HepG2 (cell line): Measurements from ENCODE around the gene GMFB. TPM values are rescaled to one million over a fixed set of nuclear protein-coding genes. Genes with fewer than 3 reads are reported as not detected.
A peak's percentile ranks its signal among the peaks of the same experiment; 100 is the strongest.

Experiments used
- ARNTL ChIP-seq: sonication (generic); formaldehyde crosslinking; IDR thresholded peaks from 2 replicates; pipeline ENCODE4 v1.4.0; 2020; ENCODE audit warnings: mild to moderate bottlenecking, missing genetic modification reagents
- CC2D1A ChIP-seq: sonication (generic); formaldehyde crosslinking; IDR thresholded peaks from 2 replicates; pipeline ENCODE4 v1.8.1; 2023; ENCODE audit warnings: mild to moderate bottlenecking, missing genetic modification reagents
- MLLT10 ChIP-seq: sonication (generic); formaldehyde crosslinking; IDR thresholded peaks from 2 replicates; pipeline ENCODE4 v1.4.0; 2020; ENCODE audit warnings: missing genetic modification reagents
- NCOA2 ChIP-seq: sonication (generic); formaldehyde crosslinking; IDR thresholded peaks from 2 replicates; pipeline ENCODE4 v1.8.0; 2022; ENCODE audit warnings: inconsistent platforms
- RCOR2 ChIP-seq: IDR thresholded peaks from 2 replicates; pipeline ENCODE4 v1.6.1; 2016; ENCODE audit warnings: missing biosample characterization, missing genetic modification reagents
- RFXANK ChIP-seq: IDR thresholded peaks from 2 replicates; pipeline ENCODE4 v1.6.1; 2016
- SIN3A ChIP-seq: IDR thresholded peaks from 2 replicates; pipeline ENCODE4 v1.6.1; 2011; ENCODE audit warnings: low read depth, mild to moderate bottlenecking, control low read depth, low read length, borderline replicate concordance
- SMC3 ChIP-seq: IDR thresholded peaks from 2 replicates; pipeline ENCODE4 v1.6.1; 2011; ENCODE audit warnings: low read length, improper control_type of control experiment
- SUZ12 ChIP-seq: fragments of 150-350 bp; IDR thresholded peaks from 2 replicates; pipeline ENCODE4 v1.6.1; 2014; ENCODE audit warnings: low read depth, low read length
- TARDBP ChIP-seq: sonication (generic); formaldehyde crosslinking; IDR thresholded peaks from 2 replicates; pipeline ENCODE4 v1.8.0; 2022; ENCODE audit warnings: mild to moderate bottlenecking, missing genetic modification reagents
- ZFY ChIP-seq: sonication (generic); formaldehyde crosslinking; IDR thresholded peaks from 2 replicates; pipeline ENCODE4 v1.4.0; 2020; ENCODE audit warnings: missing genetic modification reagents
- ZNF225 ChIP-seq: sonication (generic); formaldehyde crosslinking; IDR thresholded peaks from 2 replicates; pipeline ENCODE4 v1.4.0; 2020; ENCODE audit warnings: mild to moderate bottlenecking, missing genetic modification reagents
- ZNF329 ChIP-seq: sonication (generic); formaldehyde crosslinking; IDR thresholded peaks from 2 replicates; pipeline ENCODE4 v1.9.0; 2021; ENCODE audit warnings: low read depth, mild to moderate bottlenecking, missing genetic modification reagents
- ZNF460 ChIP-seq: sonication (generic); formaldehyde crosslinking; IDR thresholded peaks from 2 replicates; pipeline ENCODE4 v1.5.1; 2020; ENCODE audit warnings: missing genetic modification reagents, mild to moderate bottlenecking, borderline replicate concordance
- ZNF558 ChIP-seq: sonication (generic); formaldehyde crosslinking; IDR thresholded peaks from 2 replicates; pipeline ENCODE4 v1.9.0; 2022; ENCODE audit warnings: mild to moderate bottlenecking, missing genetic modification reagents, borderline replicate concordance
- ZNF605 ChIP-seq: sonication (generic); formaldehyde crosslinking; IDR thresholded peaks from 2 replicates; pipeline ENCODE4 v1.8.0; 2022; ENCODE audit warnings: mild to moderate bottlenecking, missing genetic modification reagents
- ZNF607 ChIP-seq: sonication (generic); formaldehyde crosslinking; IDR thresholded peaks from 2 replicates; pipeline ENCODE4 v1.5.1; 2020; ENCODE audit warnings: missing genetic modification reagents, mild to moderate bottlenecking, borderline replicate concordance
- ZNF619 ChIP-seq: sonication (generic); formaldehyde crosslinking; IDR thresholded peaks from 2 replicates; pipeline ENCODE4 v1.4.0; 2020; ENCODE audit warnings: mild to moderate bottlenecking, missing genetic modification reagents
- ZNF737 ChIP-seq: sonication (generic); formaldehyde crosslinking; IDR thresholded peaks from 2 replicates; pipeline ENCODE4 v1.5.0; 2020; ENCODE audit warnings: missing genetic modification reagents, mild to moderate bottlenecking, borderline replicate concordance
- polyA plus RNA-seq, 8 experiments: library from polyadenylated mRNA; depleted of rRNA in 3 of 8; stranded (reverse) in 7 of 8; unstranded in 1 of 8; fragments of >200 nt; fragmentation: Illumina TruSeq in 4 of 8; extraction: Trizol in 4 of 8; gene quantifications; 2 replicates each; pipeline versions ENCODE4 v1.2.1 to v1.2.3, GENCODE V29; 2011 to 2016; ENCODE audit warnings: low read depth in 4 of 8, missing spikeins in 1 of 8, mixed read lengths in 1 of 8; ENCODE audit not compliant: insufficient read depth in 1 of 8
- total RNA-seq, 5 experiments: library from RNA; depleted of rRNA; stranded (reverse); fragments of >200 nt; fragmentation: Illumina TruSeq; extraction: Trizol; gene quantifications; 2 replicates each; pipeline ENCODE4 v1.2.3, GENCODE V29; 2016; ENCODE audit warnings: low read depth in 1 of 5
- TF ChIP-seq, protein P1 (sequence below): sonication (generic); formaldehyde crosslinking; IDR thresholded peaks from 2 replicates; pipeline ENCODE4 v1.4.0; 2020; ENCODE audit warnings: missing genetic modification reagents
- TF ChIP-seq, protein P2 (sequence below): sonication (generic); formaldehyde crosslinking; IDR thresholded peaks from 2 replicates; pipeline ENCODE4 v1.8.1; 2023; ENCODE audit warnings: mild to moderate bottlenecking, missing genetic modification reagents
- TF ChIP-seq, protein P3 (sequence below): IDR thresholded peaks from 2 replicates; pipeline ENCODE4 v1.6.1; 2012; ENCODE audit warnings: low read length, improper control_type of control experiment
- TF ChIP-seq, protein P4 (sequence below): sonication (generic); formaldehyde crosslinking; IDR thresholded peaks from 2 replicates; pipeline ENCODE4 v1.4.0; 2020; ENCODE audit warnings: mild to moderate bottlenecking, low read depth, missing genetic modification reagents
- TF ChIP-seq, protein P5 (sequence below): IDR thresholded peaks from 2 replicates; pipeline ENCODE4 v1.6.1; 2016; ENCODE audit warnings: mild to moderate bottlenecking, missing biosample characterization, missing genetic modification reagents

Gene GMFB
- total and polyA plus RNA-seq, 2 of the 13 experiments (the other 11 are each of a cell fraction or from before 2014, with no cell fraction given) = 17.3 to 68.2 TPM

DNA sequence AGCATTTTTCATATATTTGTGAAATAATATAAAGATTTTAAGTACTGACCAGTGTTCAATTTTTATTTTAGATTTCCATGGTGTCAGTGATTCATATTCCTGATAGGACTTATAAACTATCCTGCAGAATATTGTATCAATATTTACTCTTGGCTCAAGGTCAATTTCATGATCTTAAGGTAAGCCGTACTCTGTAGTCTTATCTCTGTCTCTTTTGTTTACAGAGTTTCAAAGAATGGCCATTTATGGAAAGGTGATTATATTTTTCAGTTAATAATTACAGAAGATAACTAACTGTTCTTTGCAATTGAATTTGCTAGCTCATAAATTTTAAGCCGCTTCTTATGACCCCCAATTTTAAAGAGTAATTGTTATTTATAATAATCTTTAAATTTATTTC is 48.9 kb upstream of the GMFB start (continued):
- TF ChIP-seq, protein P1, sequence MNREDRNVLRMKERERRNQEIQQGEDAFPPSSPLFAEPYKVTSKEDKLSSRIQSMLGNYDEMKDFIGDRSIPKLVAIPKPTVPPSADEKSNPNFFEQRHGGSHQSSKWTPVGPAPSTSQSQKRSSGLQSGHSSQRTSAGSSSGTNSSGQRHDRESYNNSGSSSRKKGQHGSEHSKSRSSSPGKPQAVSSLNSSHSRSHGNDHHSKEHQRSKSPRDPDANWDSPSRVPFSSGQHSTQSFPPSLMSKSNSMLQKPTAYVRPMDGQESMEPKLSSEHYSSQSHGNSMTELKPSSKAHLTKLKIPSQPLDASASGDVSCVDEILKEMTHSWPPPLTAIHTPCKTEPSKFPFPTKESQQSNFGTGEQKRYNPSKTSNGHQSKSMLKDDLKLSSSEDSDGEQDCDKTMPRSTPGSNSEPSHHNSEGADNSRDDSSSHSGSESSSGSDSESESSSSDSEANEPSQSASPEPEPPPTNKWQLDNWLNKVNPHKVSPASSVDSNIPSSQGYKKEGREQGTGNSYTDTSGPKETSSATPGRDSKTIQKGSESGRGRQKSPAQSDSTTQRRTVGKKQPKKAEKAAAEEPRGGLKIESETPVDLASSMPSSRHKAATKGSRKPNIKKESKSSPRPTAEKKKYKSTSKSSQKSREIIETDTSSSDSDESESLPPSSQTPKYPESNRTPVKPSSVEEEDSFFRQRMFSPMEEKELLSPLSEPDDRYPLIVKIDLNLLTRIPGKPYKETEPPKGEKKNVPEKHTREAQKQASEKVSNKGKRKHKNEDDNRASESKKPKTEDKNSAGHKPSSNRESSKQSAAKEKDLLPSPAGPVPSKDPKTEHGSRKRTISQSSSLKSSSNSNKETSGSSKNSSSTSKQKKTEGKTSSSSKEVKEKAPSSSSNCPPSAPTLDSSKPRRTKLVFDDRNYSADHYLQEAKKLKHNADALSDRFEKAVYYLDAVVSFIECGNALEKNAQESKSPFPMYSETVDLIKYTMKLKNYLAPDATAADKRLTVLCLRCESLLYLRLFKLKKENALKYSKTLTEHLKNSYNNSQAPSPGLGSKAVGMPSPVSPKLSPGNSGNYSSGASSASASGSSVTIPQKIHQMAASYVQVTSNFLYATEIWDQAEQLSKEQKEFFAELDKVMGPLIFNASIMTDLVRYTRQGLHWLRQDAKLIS (CRISPR knock-in tag) = no peak
- TF ChIP-seq TARDBP (CRISPR knock-in tag) = no peak
- TF ChIP-seq RCOR2 (CRISPR knock-in tag) = no peak
- TF ChIP-seq ZNF329 = no peak
- no peak for TF ChIP-seq SMC3
- no peak for TF ChIP-seq RFXANK
- TF ChIP-seq NCOA2 (CRISPR knock-in tag) = peak; percentile 75
- no peak for TF ChIP-seq MLLT10 (CRISPR knock-in tag)
- TF ChIP-seq ZNF605 (CRISPR knock-in tag) = no peak
- TF ChIP-seq SIN3A = no peak
- TF ChIP-seq, protein P2, sequence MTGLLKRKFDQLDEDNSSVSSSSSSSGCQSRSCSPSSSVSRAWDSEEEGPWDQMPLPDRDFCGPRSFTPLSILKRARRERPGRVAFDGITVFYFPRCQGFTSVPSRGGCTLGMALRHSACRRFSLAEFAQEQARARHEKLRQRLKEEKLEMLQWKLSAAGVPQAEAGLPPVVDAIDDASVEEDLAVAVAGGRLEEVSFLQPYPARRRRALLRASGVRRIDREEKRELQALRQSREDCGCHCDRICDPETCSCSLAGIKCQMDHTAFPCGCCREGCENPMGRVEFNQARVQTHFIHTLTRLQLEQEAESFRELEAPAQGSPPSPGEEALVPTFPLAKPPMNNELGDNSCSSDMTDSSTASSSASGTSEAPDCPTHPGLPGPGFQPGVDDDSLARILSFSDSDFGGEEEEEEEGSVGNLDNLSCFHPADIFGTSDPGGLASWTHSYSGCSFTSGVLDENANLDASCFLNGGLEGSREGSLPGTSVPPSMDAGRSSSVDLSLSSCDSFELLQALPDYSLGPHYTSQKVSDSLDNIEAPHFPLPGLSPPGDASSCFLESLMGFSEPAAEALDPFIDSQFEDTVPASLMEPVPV = no peak
- TF ChIP-seq ZNF225 (CRISPR knock-in tag) = no peak
- TF ChIP-seq, protein P3, sequence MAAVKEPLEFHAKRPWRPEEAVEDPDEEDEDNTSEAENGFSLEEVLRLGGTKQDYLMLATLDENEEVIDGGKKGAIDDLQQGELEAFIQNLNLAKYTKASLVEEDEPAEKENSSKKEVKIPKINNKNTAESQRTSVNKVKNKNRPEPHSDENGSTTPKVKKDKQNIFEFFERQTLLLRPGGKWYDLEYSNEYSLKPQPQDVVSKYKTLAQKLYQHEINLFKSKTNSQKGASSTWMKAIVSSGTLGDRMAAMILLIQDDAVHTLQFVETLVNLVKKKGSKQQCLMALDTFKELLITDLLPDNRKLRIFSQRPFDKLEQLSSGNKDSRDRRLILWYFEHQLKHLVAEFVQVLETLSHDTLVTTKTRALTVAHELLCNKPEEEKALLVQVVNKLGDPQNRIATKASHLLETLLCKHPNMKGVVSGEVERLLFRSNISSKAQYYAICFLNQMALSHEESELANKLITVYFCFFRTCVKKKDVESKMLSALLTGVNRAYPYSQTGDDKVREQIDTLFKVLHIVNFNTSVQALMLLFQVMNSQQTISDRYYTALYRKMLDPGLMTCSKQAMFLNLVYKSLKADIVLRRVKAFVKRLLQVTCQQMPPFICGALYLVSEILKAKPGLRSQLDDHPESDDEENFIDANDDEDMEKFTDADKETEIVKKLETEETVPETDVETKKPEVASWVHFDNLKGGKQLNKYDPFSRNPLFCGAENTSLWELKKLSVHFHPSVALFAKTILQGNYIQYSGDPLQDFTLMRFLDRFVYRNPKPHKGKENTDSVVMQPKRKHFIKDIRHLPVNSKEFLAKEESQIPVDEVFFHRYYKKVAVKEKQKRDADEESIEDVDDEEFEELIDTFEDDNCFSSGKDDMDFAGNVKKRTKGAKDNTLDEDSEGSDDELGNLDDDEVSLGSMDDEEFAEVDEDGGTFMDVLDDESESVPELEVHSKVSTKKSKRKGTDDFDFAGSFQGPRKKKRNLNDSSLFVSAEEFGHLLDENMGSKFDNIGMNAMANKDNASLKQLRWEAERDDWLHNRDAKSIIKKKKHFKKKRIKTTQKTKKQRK = no peak
- no peak for TF ChIP-seq ZNF460 (CRISPR knock-in tag)
- TF ChIP-seq ZNF607 (CRISPR knock-in tag) = no peak
- TF ChIP-seq, protein P4, sequence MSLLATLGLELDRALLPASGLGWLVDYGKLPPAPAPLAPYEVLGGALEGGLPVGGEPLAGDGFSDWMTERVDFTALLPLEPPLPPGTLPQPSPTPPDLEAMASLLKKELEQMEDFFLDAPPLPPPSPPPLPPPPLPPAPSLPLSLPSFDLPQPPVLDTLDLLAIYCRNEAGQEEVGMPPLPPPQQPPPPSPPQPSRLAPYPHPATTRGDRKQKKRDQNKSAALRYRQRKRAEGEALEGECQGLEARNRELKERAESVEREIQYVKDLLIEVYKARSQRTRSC (CRISPR knock-in tag) = no peak
- no peak for TF ChIP-seq ARNTL (CRISPR knock-in tag)
- TF ChIP-seq ZNF737 (CRISPR knock-in tag) = no peak
- TF ChIP-seq ZFY (CRISPR knock-in tag) = no peak
- no peak for TF ChIP-seq ZNF558 (CRISPR knock-in tag)
- TF ChIP-seq SUZ12 = no peak
- TF ChIP-seq, protein P5, sequence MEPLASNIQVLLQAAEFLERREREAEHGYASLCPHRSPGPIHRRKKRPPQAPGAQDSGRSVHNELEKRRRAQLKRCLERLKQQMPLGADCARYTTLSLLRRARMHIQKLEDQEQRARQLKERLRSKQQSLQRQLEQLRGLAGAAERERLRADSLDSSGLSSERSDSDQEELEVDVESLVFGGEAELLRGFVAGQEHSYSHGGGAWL (CRISPR knock-in tag) = no peak
- TF ChIP-seq CC2D1A (CRISPR knock-in tag) = no peak
- no peak for TF ChIP-seq ZNF619 (CRISPR knock-in tag)
